ENCODE results near the gene GRID1.
"Not testable (repeated sequence)": the region's sequence is repeated elsewhere in the genome, so short reads cannot be mapped to it uniquely, and the experiment has no call there.

The GRID1 gene

DNA sequence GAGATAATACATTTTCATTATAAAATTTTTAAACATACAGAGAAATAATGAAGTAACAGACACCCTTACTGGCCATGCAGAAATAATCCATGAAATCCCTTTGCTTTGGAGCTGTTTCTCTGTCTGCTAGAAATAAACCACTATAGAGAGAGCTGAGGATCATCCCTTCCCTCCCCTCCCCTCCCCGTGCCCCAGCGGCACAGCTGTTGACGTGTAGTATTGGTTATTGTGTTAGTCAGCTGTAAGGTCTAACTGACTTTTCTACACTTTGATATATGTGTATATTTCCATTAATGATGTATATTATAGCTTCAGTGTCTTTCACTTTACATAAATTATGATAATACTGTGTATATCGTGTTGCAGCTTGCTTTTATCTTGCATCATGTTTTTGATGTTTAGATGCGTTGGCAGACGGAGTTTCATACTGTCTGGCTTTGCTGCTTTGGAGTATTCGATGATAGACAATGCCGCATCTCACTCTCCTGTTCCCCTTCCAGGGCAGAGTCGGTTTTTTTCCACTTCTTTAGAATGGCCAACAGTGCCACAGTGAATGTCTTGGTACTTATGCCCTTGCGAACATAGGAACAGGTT lies 27.4 kb upstream of the GRID1 start:
- no peak for DNase-seq (ENCODE audit: low read depth, low spot score)
- H3K4me3 ChIP-seq (ENCODE audit: low read length) = no peak overlapping the region

DNA sequence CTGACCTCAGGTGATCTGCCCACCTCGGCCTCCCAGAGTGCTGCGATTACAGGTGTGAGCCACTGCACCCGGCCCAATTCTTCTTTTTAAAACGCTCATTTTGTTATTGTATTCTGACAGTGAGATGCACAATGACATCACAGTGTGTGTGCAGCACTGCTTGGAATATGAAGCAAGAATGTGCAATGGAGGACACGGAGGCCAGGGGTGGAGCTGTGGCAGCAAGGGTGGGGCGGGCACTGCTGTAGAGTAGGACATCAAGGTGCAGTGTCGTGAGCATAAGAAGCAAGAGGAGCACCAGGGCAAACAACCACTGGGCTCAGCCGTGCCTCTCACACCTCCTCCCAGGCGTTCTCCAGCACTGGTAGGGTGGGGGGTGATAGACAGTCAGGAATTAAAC lies 26.8 kb upstream of the GRID1 start:
- H3K4me3 ChIP-seq (ENCODE audit: low read length) = no peak overlapping the region
- no peak for DNase-seq (ENCODE audit: low read depth, low spot score)

DNA sequence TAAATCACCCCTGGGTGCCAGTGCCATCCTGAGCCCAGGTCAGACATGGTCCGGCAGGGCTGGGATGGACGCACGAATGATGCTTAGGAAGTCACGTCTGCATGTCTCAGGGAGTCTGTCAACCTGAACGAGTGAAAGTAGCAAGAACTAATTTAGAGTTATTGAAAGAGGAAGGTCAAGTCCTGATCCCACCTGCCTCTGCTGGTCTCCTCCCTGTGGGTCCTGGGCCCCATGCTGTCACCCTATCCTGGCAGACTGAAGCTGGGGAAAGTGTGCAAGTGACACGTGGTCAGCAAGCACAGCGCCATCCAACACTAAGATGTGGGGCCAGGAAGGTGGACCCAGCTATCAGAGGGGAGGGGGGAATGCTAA lies 26.1 kb upstream of the GRID1 start:
- DNase-seq (ENCODE audit: low read depth, low spot score) = no peak
- no peak overlapping the region for H3K4me3 ChIP-seq (ENCODE audit: low read length)

GRCh38 chr10:86391986-86392722 lies 25.6 kb upstream of the GRID1 start:
- DNase-seq (ENCODE audit: low read depth, low spot score) = no peak
- no peak overlapping the region for H3K4me3 ChIP-seq (ENCODE audit: low read length)

GRCh38 chr10:86391236-86391840 lies 24.7 kb upstream of the GRID1 start:
- no peak for DNase-seq (ENCODE audit: low read depth, low spot score)
- no peak overlapping the region for H3K4me3 ChIP-seq (ENCODE audit: low read length)

- no peak overlapping the region for H3K4me3 ChIP-seq (ENCODE audit: low read length)
- DNase-seq (ENCODE audit: low read depth, low spot score) = no peak
Observed at GRCh38 chr10:86390337-86391120, 23.9 kb upstream of the GRID1 start.

DNA sequence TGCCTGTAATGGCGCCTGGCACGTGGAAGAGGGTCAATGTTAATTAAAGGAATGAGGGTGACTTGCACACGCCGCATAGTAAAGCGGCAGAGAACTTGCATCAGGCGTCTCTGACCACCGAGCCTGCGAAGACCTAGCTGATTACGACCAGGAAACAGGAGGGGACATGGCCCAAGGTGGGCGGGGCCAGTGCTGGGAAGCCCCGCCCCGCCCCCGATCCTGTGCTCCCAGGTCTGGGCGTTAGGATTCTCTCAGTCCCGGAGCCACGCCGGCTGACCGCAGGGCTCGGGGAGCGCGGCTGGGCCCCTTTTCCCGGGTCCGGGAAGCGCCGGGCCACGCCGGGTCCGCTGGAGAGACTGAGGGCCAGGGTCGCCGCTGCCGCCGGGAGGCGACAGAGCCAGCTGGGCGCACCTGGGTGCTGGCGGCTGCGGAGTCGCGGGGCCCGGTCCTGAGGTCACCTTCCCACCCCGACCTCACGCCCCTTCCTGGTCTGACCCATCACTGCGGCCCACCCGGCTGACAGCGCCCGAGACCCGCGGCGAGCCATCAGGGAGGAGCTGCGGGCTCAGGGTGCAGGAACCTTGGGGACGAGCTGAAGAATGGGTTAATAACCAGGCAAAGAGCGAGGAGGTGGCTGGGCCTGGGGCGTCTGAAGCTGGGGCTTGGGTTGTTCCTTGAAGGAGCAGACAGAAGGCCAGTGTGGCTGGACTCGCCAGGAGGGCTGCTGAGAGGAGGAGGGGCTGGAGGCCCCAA lies 23.0 kb upstream of the GRID1 start:
- no peak overlapping the region for H3K4me3 ChIP-seq (ENCODE audit: low read length)

GRCh38 chr10:86389109-86389440 lies 22.5 kb upstream of the GRID1 start:
- not testable (repeated sequence) for DNase-seq (ENCODE audit: low read depth, low spot score); H3K4me3 ChIP-seq (ENCODE audit: low read length)

More for the DNA sequence above, 23.0 kb upstream of the GRID1 start:
- no peak for DNase-seq (ENCODE audit: low read depth, low spot score)

DNA sequence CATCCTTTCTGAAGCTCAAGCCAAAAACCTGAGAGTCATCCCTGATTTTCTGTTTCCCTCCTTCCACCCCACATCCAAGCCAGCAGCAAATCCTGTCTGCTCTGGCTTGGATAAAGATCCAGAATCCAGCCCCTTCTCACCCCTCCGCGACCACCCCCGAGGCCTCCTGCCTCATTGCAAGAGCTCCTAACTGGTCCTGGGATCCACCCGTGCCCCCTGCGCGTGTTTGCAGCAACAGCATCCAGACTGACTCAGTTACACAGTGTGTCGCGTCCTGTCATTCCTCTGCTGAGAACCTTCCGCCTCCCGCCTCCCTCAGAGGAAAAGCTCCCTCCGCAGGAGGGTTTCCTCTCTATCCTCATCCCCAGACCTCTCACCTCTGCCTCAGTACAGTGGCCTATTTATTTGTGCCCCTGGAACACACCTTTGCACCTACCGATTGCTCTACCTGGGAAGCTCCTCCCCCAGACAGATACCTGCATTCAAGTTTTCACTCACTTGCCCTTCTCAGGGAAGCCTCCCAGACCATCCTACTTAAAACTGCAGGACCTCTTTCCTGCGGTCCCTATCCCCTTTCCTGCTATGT lies 21.6 kb upstream of the GRID1 start:
- no peak for DNase-seq (ENCODE audit: low read depth, low spot score)

DNA sequence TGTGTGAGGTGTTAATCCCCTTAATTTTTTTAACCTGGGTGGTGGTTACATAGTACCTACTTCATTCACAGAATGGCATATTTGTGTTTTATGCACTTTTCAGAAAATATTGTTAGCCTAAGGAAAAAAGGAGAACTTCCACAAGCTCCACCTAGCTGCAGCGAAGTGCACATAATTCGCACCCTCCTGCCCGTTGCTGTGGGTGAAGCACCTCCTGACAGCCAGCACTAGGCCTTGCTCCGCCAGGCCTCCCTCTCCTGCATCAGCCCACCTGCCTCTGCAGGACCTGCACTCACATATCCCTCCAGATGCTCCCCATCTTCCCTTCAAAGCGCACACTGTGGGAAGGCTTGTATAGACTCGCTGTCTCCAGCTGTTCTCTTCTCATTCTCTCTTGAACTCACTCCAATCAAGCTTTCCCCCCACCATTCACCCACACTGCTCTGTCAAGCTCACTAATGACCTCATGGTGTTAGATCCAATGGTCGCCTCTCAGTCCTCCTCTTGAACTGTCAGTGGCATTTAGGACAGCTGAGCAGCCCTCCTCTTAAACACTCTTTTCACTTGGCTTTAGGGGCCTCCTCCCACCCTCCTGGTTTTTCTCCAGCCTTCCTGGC lies 20.7 kb upstream of the GRID1 start:
- no peak for DNase-seq (ENCODE audit: low read depth, low spot score)
- H3K4me3 ChIP-seq (ENCODE audit: low read length) = no peak overlapping the region

More for the DNA sequence above, 21.6 kb upstream of the GRID1 start:
- no peak overlapping the region for H3K4me3 ChIP-seq (ENCODE audit: low read length)

GRCh38 chr10:86385806-86386205 lies 19.2 kb upstream of the GRID1 start:
- no peak for DNase-seq (ENCODE audit: low read depth, low spot score)
- H3K4me3 ChIP-seq (ENCODE audit: low read length) = no peak overlapping the region

DNA sequence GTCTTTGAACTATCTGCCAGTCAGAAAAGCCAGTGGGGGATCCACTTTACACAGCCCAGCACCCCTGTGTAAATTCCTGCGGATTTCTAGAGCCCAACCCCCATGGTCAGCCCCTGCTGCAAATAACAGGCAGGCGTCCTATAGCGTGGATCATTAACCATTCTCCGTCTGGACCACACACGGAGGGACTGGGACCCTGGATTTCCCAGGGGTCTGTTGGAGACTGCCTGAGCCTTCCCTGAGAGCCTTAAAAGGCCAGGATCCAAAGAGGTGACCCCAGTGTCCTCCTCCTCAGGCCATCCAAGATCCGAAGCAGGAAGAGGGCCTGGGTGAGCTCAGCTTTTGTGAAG lies 11.2 kb upstream of the GRID1 start:
- no peak overlapping the region for H3K4me3 ChIP-seq (ENCODE audit: low read length)
- no peak for DNase-seq (ENCODE audit: low read depth, low spot score)

DNA sequence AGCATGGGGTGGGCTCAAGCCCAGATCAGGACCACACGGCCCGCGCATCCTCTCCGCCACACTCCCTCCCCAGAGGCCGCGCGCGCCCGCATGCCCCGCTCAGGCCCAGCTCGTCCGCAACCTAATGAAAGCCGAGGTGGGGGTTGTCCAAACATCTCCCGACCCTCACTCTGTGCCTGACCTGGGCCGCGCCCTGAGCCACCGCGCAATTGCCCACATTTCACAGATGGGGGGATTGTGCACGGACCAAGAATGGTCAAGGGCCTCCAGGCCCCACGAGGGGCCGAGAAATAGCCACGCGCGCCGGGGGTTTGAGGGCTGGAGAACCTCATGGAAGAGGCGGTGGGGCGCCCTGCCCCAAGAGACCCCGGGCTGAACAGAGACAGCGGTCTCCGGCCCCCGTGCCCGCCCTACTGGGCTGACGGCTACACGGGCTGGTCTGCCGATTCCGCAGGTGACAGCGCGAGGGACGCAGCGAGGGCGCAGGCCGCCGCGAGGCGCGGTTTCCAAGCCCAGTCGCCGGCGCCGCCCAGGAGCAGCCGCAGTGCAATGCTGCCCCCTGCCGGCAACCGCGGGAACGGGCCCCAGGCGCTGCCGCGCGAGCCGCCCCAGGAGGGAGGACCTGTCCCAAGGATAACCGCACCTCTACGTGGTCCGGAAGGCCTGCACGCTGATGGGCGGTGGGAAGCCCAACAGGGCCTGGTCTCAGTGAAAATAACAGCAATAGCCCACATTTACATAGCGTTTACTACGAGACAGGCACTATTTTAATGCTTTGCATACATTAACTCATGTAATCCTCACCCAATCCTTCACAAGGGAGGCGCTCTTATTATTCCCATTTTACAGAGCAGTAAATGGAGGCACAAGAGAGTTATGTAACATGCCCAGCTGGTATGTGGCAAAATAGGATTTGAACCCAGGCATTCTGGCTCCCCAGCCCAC lies 10.5 kb upstream of the GRID1 start:
- no peak overlapping the region for H3K4me3 ChIP-seq (ENCODE audit: low read length)
- no peak for DNase-seq (ENCODE audit: low read depth, low spot score)

- no peak overlapping the region for H3K4me3 ChIP-seq (ENCODE audit: low read length)
- DNase-seq (ENCODE audit: low read depth, low spot score) = no peak
Observed at GRCh38 chr10:86376403-86376802, 9.8 kb upstream of the GRID1 start.

- no peak for DNase-seq (ENCODE audit: low read depth, low spot score)
- H3K4me3 ChIP-seq (ENCODE audit: low read length) = no peak overlapping the region
Observed at GRCh38 chr10:86375204-86375603, 8.6 kb upstream of the GRID1 start.

GRCh38 chr10:86374664-86375063 lies 8.1 kb upstream of the GRID1 start:
- DNase-seq (ENCODE audit: low read depth, low spot score) = no peak
- H3K4me3 ChIP-seq (ENCODE audit: low read length) = no peak overlapping the region

DNA sequence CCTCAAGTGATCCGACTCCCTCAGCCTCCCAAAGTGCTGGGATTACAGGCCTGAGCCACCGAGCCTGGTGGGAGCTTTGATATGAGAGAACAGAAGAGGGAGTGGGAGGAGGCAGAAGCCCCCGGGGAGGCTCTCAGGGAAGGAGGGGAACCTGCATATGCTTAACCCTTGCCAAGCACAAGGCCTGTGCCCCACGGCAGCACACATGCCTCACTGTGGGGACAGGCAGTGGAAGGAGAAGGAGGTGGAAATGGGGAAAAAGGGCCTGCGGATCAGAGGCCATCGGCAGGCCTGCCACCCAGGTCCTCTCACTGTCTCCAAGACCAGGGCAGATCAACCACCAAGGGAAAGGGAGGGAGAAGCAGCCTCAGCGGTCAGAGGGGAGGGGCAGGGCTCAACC lies 7.2 kb upstream of the GRID1 start:
- no peak for DNase-seq (ENCODE audit: low read depth, low spot score)
- H3K4me3 ChIP-seq (ENCODE audit: low read length) = no peak overlapping the region

DNA sequence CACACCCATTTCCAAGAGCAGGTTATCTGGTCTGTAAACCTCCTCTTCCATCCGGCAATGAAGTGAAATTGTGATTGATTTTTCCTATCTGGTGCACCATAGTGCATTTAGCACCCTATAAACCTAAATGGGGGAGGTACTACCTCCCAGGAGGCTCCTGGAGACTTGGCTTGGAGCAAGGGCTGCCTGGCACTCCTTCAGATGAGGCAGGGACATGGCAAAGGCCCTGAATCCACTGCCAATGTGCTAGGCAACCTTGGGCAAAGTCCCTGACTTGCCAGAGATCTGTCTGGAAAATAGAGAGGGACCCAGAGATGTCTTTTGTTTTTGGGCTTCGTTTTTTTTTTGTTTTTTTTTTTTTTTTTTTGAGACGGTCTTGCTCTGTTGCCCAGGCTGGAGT lies 6.7 kb upstream of the GRID1 start:
- DNase-seq (ENCODE audit: low read depth, low spot score) = no peak
- no peak overlapping the region for H3K4me3 ChIP-seq (ENCODE audit: low read length)
